Brain microvascular endothelial cell (primary cell): ENCODE results near the gene C16orf82.

ENCODE experiments used
- DNase-seq: peaks from one replicate; pipeline ENCODE4 v3.0.0-alpha.2; 2020
- H3K27ac ChIP-seq: fragments of 250-450 bp; sonication (Bioruptor Pico); 2 replicates; pipeline ENCODE4 v1.5.1; 2020; ENCODE audit warnings: mild to moderate bottlenecking, moderate library complexity
- H3K27me3 ChIP-seq: fragments of 250-450 bp; sonication (Bioruptor Pico); replicated peaks from 2 replicates; pipeline ENCODE4 v1.5.1; 2020; ENCODE audit warnings: mild to moderate bottlenecking
- H3K36me3 ChIP-seq: fragments of 250-450 bp; sonication (Bioruptor Pico); replicated peaks from 2 replicates; pipeline ENCODE4 v1.5.1; 2020; ENCODE audit warnings: mild to moderate bottlenecking
- H3K4me3 ChIP-seq: 2 replicates; pipeline ENCODE4 v1.5.1; 2011; ENCODE audit warnings: low read depth, mild to moderate bottlenecking, control low read depth, low read length, moderate library complexity
- CTCF ChIP-seq: IDR thresholded peaks from 2 replicates; pipeline ENCODE4 v1.5.1; 2011; ENCODE audit warnings: low read depth, mild to moderate bottlenecking, moderate library complexity, low read length, control low read depth, inconsistent platforms; ENCODE audit errors: missing control alignments
- in situ Hi-C: cut with HindIII; loops from 2 replicates; pipeline ENCODE4 v1.10.0; 2017; ENCODE audit warnings: low sequenced_read_pairs, low pct_ligation_motif_present

Gene C16orf82

GRCh38 chr16:27048316-27048715 is 18.4 kb upstream of the C16orf82 start:
- in situ Hi-C loops = no loop called here
- no peak for TF ChIP-seq CTCF

GRCh38 chr16:27049117-27049516 is 17.6 kb upstream of the C16orf82 start:
- TF ChIP-seq CTCF = no peak
- in situ Hi-C loops = no loop called here
- no peak for DNase-seq
- Histone ChIP-seq H3K27ac (no peak overlapping the region), H3K4me3 (no peak overlapping the region), H3K36me3 (no peaks in the 10 kb centered on the region), H3K27me3 (no peaks in the 10 kb centered on the region)

More at GRCh38 chr16:27048316-27048715, 18.4 kb upstream of the C16orf82 start:
- no peak for DNase-seq
- Histone ChIP-seq H3K27ac (no peak overlapping the region), H3K27me3 (no peaks in the 10 kb centered on the region), H3K36me3 (no peaks in the 10 kb centered on the region), H3K4me3 (no peak overlapping the region)

- in situ Hi-C loops = no loop called here
- no peak for TF ChIP-seq CTCF
- no peak overlapping the region for H3K4me3 ChIP-seq
Observed at GRCh38 chr16:27052007-27052406, 14.7 kb upstream of the C16orf82 start.

GRCh38 chr16:27053996-27054395 is 12.7 kb upstream of the C16orf82 start:
- no peak for DNase-seq
- Histone ChIP-seq H3K4me3 (no peak overlapping the region), H3K27ac (no peak overlapping the region), H3K36me3 (no peaks in the 10 kb centered on the region), H3K27me3 (no peaks in the 10 kb centered on the region)
- in situ Hi-C loops = no loop called here
- no peak for TF ChIP-seq CTCF

More at GRCh38 chr16:27052007-27052406, 14.7 kb upstream of the C16orf82 start:
- no peak for DNase-seq
- no peaks in the 10 kb centered on the region for H3K36me3 ChIP-seq
- H3K27ac ChIP-seq = no peak overlapping the region
- no peaks in the 10 kb centered on the region for H3K27me3 ChIP-seq

GRCh38 chr16:27058299-27058698 is 8.4 kb upstream of the C16orf82 start:
- Histone ChIP-seq H3K4me3 (no peak overlapping the region), H3K36me3 (no peaks in the 10 kb centered on the region), H3K27me3 (no peaks in the 10 kb centered on the region), H3K27ac (no peak overlapping the region)
- TF ChIP-seq CTCF = no peak
- no peak for DNase-seq
- in situ Hi-C loops = no loop called here

- H3K4me3 ChIP-seq = no peak overlapping the region
- H3K27me3 ChIP-seq = no peaks in the 10 kb centered on the region
- H3K36me3 ChIP-seq = no peaks in the 10 kb centered on the region
- in situ Hi-C loops = no loop called here
- no peak overlapping the region for H3K27ac ChIP-seq
- no peak for TF ChIP-seq CTCF
- no peak for DNase-seq
Observed at GRCh38 chr16:27070776-27071175, 4.0 kb downstream of the C16orf82 start.
